ENCODE measurements around the gene WNT7B.
"Not testable (repeated sequence)": the region's sequence is repeated elsewhere in the genome, so short reads cannot be mapped to it uniquely, and the experiment has no call there.

The WNT7B gene

GRCh38 chr22:46008291-46008690 lies 31.3 kb upstream of the WNT7B start:
- DNase-seq (ENCODE audit: low read depth), result no peak

DNA sequence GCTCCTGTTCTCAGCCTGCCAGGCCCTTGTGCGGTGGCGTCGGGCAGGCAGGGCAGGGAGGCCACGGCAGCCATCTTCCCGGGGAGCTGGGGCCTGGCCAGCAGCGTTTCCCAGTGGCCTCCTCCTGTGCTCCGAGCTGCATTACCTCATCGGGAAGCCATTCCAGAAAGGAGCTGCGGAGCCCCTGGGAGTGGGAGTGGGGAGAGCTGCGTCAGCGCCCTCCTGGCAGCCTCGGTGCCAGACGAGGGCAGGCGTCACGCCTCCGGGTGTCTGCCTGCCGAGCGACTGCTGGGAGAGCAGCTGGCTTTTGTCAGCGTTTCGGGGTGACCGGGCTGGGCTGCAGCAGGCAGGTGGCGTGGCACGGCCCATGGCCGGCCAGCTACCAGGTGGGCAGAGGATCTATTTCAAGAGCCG lies 30.9 kb upstream of the WNT7B start:
- peak; percentile 95 for DNase-seq (ENCODE audit: low read depth)

GRCh38 chr22:46007003-46007847 lies 30.3 kb upstream of the WNT7B start:
- peak; percentile 67 for DNase-seq (ENCODE audit: low read depth)

DNA sequence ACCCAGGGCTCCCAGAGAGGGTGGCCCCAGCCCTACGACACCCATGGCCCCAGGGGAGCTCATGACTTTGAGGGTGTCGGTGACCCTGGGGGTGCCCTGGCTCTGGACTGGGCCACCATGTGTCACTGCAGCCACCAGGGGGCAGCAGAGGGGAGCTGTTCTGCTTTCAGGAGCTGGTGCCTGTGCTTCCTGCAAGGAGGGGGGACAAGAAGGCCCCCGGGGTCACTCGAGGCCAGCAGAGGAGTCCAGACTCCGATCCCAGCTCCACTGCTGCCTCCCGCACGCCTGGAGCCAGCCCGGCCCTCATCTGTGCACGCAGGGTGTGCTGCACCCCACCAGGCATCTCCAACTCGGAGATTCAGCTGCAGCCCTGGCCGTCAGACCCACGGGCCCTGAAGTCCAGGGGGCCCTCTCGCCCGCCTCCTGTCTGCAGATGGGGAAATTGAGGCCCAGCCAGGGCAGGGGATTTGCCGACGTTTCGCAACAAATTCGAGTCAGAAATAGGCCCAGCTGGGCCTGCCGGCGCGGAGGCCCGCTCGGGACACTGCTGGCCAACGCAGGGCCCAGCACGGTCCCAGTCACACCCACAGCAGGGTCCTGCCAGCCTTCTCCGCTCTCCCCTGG lies 29.5 kb upstream of the WNT7B start:
- DNase-seq (ENCODE audit: low read depth), result peak; percentile 89

GRCh38 chr22:46005116-46005705 lies 28.2 kb upstream of the WNT7B start:
- DNase-seq (ENCODE audit: low read depth), result not testable (repeated sequence)

- no peak for DNase-seq (ENCODE audit: low read depth)
Observed at GRCh38 chr22:46004105-46004866, 27.3 kb upstream of the WNT7B start.

DNA sequence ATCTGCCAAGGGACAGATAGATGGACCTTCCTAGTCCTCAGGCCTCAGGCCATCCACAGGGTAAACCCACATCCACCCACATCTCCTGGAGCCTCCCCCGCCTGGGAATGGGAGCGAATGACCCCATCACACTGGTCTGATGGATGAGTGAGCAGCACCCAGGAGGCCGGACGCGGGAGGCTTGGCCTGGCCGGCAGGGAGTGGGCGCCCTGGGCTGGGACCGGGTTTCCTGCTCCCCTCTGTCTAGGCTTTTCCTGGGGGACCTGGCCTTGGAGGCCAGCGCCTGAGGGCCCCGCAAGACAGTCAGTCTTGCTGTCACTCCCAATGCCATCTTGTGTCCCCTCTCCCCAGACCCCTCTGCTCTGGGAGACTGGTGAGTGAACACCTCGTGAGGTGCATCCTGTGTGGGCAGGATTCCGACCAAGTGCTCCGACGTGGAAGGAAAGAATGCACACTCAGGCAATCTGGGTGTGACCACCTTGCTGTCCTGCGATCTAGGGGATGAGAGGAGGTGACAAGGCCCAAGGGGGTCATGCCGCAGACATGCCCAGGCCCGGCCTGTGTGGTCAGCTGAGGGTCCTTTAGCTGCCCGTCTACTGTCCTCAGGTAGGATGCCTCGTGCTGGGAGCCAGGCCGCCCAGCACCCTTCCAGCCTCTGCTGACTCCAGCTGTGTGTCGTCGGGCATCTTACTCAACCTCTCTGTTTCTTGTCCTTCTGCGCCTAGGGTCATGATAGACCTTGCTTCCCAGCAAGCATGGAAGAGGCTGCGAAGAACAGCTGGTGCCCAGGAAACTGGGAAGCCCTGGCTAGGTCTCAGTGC lies 26.5 kb upstream of the WNT7B start:
- peak; percentile 38 for DNase-seq (ENCODE audit: low read depth)

DNA sequence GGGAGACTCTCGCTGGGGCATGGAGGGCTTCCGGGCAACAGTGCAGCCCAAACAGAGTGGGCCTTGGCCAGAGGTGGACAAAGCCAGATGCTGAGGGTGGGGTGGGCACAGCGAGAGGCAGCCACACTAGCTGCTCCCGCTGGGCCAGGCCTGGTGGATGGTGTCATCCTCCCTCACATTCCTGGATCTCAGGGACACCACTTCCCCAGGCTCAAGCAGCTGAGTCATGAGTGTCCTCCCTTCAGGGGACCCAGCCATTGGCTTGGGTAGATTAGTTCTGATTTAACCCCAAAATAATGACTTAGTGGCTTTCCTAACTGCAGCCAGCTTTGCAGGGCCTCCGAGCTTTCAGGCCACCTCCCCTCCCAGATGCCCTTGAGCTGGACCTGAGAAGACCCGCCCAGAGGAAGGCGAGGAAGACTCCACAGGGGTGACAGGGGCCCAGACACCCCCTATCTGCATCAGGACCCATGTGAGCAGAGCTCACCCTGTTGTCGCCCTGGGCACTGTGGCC lies 25.9 kb upstream of the WNT7B start:
- DNase-seq (ENCODE audit: low read depth), result peak; percentile 83

DNA sequence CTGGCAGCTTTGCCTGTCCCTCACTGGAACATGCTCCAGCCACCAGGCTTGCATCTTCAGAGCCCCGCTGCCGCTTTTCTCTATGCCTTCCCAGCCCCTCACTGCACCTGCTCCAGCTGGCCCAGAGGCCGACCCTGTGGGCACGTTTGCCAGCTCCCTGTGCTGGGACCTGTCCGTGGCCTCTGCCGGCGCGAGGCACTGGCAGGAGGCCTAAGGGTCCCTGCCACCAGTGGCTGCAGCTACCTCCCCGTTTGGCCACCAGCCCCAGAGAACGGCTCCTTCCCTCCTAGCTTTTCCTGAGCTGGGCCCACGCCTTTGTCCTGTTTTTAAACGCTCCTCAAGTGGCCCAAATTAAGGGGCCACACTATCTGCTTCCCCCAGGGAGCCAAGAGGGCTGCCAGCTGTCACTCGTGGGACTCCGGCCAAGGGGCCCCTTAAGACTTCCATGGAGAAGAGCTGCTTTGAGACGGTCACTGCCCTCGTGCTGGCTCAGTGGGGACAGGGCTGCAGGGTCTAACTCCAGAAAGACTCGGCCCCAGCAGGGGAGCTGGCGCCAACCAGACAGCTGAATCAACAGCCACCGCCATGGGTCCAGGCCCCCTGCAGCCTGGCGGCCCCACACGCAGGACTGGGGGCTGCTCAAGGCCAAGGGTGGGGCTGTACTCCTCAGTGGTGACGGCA lies 24.6 kb upstream of the WNT7B start:
- no peak for DNase-seq (ENCODE audit: low read depth)

DNA sequence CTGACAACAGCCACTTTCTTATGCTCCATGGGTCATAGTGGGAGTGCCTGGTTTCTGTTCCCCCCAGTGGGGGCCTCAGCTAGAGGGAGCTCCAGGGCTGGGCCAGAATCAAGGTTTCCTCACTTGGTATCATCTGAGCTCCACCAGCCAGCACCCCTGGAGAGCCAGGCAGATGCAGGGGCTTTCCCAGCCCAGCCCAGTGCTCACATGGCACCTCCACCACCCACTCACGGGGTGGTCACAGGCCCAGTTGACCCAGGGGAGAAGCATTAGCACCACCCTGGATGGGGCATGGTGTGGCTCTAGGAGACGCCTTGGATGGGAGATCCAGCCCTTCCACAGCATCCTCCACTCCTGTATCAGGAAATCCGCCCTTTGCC lies 24.1 kb upstream of the WNT7B start:
- DNase-seq (ENCODE audit: low read depth), result no peak

DNA sequence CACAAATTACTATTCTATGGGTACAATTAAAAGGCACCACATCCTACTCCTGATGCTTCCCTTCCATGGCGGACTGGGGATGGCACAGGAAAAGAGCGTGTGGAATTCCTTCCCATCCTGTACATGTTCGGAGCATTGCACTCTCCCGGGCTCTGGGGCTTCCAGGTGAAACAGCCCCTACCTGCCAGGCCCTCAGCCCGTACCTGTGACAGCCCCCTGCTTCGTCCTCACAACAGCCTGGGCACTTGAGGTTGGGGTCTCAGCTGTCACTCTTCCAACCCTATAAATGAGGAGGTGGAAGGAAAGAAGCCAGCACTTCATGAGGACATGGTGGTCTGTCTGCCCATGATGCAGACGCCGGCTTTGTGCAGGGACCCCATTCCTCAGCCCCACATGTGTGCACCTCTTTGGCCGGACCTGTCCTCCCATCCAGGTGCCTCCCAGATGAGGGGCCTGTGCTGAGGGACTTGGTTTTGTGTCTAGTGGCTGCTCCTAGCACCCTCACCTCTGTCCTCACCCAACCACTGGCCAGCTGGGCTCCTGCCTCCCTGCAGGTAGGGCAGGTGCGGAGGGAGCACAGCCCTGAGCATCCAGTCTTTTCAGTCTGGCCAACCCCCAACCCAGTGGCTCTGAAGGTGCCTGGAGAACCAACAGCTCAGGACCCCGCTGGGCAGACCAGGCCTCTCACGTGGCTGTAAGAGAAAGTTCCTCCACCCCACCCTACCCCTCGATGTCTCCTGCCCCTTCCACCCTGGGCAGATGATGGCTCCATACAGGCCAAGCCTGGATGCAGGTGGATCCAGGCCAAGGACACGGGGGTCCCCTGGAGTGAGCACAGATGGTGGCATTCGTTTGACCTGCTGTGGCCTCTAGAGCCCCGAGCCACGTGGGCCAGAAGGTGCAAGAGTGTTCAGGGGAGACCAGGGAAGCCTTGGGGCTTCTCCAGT lies 23.4 kb upstream of the WNT7B start:
- no peak for DNase-seq (ENCODE audit: low read depth)

- DNase-seq (ENCODE audit: low read depth), result no peak
Observed at GRCh38 chr22:45999379-45999971, 22.5 kb upstream of the WNT7B start.

GRCh38 chr22:45998638-45999378 lies 21.8 kb upstream of the WNT7B start:
- no peak for DNase-seq (ENCODE audit: low read depth)

DNA sequence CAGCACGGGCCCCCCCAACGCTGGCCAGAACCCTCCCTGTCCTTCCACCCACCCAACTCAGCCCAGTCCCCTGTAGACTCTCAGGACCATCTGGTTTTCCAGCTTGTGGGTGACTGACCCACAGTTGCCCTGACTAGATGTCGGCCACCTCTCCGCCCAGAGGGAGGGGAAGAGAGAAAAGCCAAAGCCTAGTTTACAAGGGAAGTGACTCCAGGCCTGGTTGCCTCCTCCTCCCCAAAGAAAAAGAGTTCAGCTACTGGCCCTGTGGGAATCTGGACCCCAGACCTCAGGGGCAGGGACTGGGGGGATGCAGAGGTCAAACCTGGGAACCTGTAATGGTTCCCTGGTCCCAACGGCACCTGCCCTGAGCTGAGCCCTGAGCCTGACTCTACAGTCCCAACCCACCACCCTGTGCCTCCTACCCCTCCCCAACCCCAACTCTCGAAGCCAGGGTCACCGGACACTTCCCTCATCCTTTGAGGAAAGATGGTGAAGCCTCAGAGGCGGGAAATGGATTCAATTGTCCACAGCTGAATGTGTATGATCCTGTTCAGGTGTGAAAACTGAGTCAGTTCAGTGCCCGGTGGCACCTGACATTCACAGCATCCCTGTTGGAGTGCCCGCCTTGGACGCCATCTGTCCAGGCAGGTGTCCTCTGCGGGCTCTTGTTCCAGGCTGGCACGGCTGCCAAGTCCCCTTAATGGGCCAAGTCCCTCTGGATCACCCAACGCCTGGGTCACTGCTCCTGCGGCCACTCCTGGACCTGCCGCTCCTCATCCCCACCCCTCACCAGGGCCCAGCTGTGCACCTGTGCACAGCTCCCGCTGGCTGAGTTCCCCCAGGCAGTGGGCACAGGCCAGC lies 21.0 kb upstream of the WNT7B start:
- DNase-seq (ENCODE audit: low read depth), result peak; percentile 71

GRCh38 chr22:45997077-45997776 lies 20.3 kb upstream of the WNT7B start:
- DNase-seq (ENCODE audit: low read depth), result peak; percentile 98

DNA sequence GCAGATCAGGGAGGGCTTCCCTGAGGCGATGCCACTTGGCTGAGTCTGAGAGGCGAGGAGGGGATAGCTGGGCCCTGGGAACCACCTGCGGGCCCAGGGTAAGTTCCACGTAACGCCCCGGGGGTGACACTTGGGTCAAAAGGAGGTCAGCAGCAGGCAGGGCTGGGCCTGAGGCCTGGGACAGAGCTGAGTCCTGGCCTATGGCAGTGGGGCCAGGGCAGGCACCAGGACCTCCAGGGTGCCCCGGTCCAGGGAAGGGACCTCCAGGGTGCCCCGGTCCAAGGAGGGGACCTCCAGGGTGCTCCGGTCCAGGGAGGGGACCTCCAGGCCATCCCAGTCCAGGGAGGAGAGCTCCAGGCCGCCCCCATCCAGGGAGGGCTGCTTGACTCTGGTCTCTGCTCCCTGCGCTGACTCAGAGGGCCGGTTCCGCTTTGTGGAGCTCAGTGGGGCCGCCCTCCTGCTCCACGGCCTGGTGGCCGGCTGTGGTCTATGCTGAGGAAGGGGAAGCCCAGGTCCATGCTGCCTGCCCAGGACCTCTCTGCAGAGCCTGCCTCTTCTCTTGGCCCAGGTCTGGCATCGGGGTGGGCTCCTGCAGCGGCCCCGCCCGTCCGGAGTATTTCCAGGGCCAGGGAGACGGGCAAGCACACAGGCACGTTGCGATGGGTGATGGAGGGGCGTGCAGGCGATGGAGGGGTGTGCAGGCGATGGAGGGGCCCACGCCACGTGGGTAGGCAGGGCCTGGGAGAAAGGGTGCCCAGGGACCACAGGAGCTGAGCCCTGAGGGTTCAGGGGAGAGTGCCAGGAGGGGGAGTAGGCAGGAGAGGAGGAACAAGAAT lies 19.5 kb upstream of the WNT7B start:
- DNase-seq (ENCODE audit: low read depth), result peak; percentile 61

Measured in GM04504 (cell line).